PC-3 (cell line): ENCODE measurements around the gene RBM20. TPM values are rescaled to one million over a fixed set of nuclear protein-coding genes. Genes with fewer than 3 reads are reported as not detected.

ENCODE experiments used
- ATAC-seq: fragments of 200-7000 bp; cut with Tn5 transposase; 2 replicates; pipeline ENCODE4 v1.9.1; 2020; ENCODE audit warnings: mild to moderate bottlenecking, moderate library complexity
- BruUV-seq: library from RNA; stranded (reverse); fragments of 400-500 nt; replicated peaks from 2 replicates; lab custom pipeline; 2021; lab: Mats Ljungman, UMichigan
- CTCF ChIA-PET: fragments of 300-600 bp; sonication (Branson Sonifier 250); formaldehyde crosslinking; loops from one replicate; lab custom pipeline; 2022; ENCODE audit warnings: antibody characterized with exemption; lab: Charles Lee
- POLR2A ChIA-PET: fragments of 300-600 bp; sonication (Branson Sonifier 250); formaldehyde crosslinking; loops from one replicate; lab custom pipeline; 2022; ENCODE audit warnings: antibody characterized with exemption; ENCODE audit not compliant: unreplicated experiment; lab: Charles Lee
- DNase-seq: peaks from one replicate; pipeline ENCODE4 v3.0.0-alpha.2; 2015
- H2AFZ ChIP-seq: fragments of 300-600 bp; sonication (generic); 2 replicates; pipeline ENCODE4 v1.6.0; 2016; ENCODE audit warnings: antibody characterized with exemption, low read length
- H3F3A ChIP-seq: fragments of 300-600 bp; sonication (generic); one replicate; pipeline ENCODE4 v1.6.0; 2017; ENCODE audit warnings: antibody characterized with exemption, low read length, control low read depth, mild to moderate bottlenecking; ENCODE audit not compliant: unreplicated experiment
- H3K27ac ChIP-seq: fragments of 300-600 bp; sonication (generic); 2 replicates; pipeline ENCODE4 v1.5.1; 2016; ENCODE audit warnings: mild to moderate bottlenecking, low read length
- H3K27me3 ChIP-seq: fragments of 300-600 bp; sonication (generic); 2 replicates; pipeline ENCODE4 v1.6.1; 2016; ENCODE audit warnings: low read length, mixed read lengths
- H3K36me3 ChIP-seq: fragments of 300-600 bp; sonication (generic); 2 replicates; pipeline ENCODE4 v1.6.1; 2016; ENCODE audit warnings: low read depth, mixed run types, low read length, mixed read lengths
- H3K4me1 ChIP-seq: fragments of 300-600 bp; sonication (generic); 2 replicates; pipeline ENCODE4 v1.5.1; 2016; ENCODE audit warnings: low read length; ENCODE audit not compliant: insufficient read depth
- H3K4me2 ChIP-seq: fragments of 300-600 bp; sonication (generic); 2 replicates; pipeline ENCODE4 v1.6.0; 2016; ENCODE audit warnings: low read length
- H3K4me3 ChIP-seq: fragments of 300-600 bp; sonication (generic); 2 replicates; pipeline ENCODE4 v1.5.1; 2016; ENCODE audit warnings: mild to moderate bottlenecking, low read length, mixed read lengths
- H3K79me2 ChIP-seq: fragments of 300-600 bp; sonication (generic); 2 replicates; pipeline ENCODE4 v1.6.1; 2017; ENCODE audit warnings: low read length, mixed read lengths
- H3K9ac ChIP-seq: fragments of 300-600 bp; sonication (generic); 2 replicates; pipeline ENCODE4 v1.6.0; 2016; ENCODE audit warnings: mild to moderate bottlenecking, low read length
- H3K9me2 ChIP-seq: fragments of 300-600 bp; sonication (generic); replicated peaks from 2 replicates; pipeline ENCODE4 v1.6.1; 2016; ENCODE audit warnings: mixed run types, low read length, mixed read lengths
- H3K9me3 ChIP-seq: fragments of 300-600 bp; sonication (generic); 2 replicates; pipeline ENCODE4 v1.6.1; 2016; ENCODE audit warnings: low read length, mixed read lengths
- H4K20me1 ChIP-seq: fragments of 300-600 bp; sonication (generic); 2 replicates; pipeline ENCODE4 v1.6.1; 2016; ENCODE audit warnings: low read length, mixed read lengths
- EZH2 ChIP-seq: fragments of 300-600 bp; sonication (generic); IDR thresholded peaks from one replicate; pipeline ENCODE4 v1.6.1; 2017; ENCODE audit warnings: antibody characterized with exemption, mild to moderate bottlenecking, low read length; ENCODE audit not compliant: unreplicated experiment
- EZH2phosphoT487 ChIP-seq: fragments of 300-600 bp; sonication (generic); IDR thresholded peaks from 2 replicates; pipeline ENCODE4 v1.6.1; 2018; ENCODE audit warnings: mild to moderate bottlenecking, antibody characterized with exemption, low read length, borderline replicate concordance
- intact Hi-C: fragments of 100-400 bp; cut with micrococcal nuclease; formaldehyde crosslinking; loops from 2 replicates; pipeline ENCODE4 v1.9.0; 2023
- total RNA-seq: library from RNA; depleted of rRNA; stranded (reverse); fragments of >200 nt; gene quantifications from 2 replicates; pipeline ENCODE4 v1.2.3, GENCODE V29; 2014
- TF ChIP-seq, protein P1 (sequence below): fragments of 300-600 bp; sonication (generic); conservative IDR thresholded peaks from 2 replicates; pipeline ENCODE4 v1.5.1; 2017; ENCODE audit warnings: antibody characterized with exemption, low read depth, mild to moderate bottlenecking, low read length

Gene RBM20
- total RNA-seq, 1 experiment from 2014 or later = 0.40 TPM

DNA sequence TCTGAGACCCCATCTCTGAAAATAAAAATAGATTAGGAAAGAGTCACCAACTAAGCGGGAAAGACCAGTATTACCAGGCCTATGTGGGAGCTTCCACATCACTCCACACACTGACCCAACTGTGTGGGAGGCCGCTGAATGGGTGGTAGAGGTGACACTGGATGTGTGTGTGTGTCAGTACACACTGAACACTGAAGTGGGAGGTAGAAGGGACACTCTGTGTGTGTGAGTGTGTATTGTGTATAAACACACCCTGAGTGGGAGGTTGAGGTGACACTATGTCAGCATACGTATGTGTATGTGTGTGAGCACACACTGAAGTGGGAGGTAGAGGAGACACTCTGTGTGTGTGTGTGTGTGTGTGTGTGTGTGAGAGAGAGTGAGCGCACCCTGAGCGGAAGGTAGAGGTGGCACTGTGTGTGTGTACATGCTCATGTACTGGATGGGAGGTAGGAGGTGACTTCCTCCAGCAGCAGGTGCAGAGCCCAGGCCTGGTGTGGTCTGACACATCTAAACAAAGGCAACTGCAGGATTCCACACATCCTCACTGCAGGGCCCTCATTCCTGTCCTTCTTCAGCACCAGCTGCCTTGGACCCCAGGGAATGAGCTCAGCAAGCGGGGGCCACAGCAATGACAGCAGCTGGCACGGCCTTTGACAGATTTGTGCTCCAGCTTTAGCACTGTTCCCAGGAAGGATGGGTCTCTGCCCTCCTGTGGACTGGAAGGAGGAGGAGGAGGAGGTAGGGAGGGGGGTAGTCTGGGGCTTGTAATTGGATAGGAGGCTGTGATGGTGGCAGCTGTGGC is 26.5 kb upstream of the RBM20 start:
- POLR2A ChIA-PET = no interaction called here

DNA sequence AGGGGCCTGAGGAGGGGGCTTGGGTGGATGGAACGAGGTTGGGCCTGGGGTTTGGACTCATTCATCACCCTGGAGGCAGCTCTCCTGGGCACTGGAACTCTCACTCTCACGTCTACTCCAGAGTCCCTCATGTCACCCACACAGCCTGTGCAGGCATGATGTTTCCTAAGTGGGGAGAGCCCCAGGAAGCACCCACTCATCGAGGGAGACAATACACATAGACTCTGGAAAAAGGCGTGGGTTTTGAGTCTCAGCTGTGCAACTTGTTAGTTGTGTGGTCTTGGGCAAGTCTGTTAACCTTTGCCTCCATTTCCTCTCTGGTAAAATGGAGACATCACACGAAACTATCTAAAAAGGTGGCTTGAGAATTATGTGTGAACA is 25.9 kb upstream of the RBM20 start:
- H3K27ac ChIP-seq = no peak overlapping the region
- H3K4me2 ChIP-seq = no peak overlapping the region
- no peak overlapping the region for H3K9ac ChIP-seq
- no peaks in the 10 kb centered on the region for H3K4me1 ChIP-seq
- H3K9me2 ChIP-seq = no peaks in the 10 kb centered on the region
- no peaks in the 10 kb centered on the region for H4K20me1 ChIP-seq
- H3F3A ChIP-seq = no peaks in the 10 kb centered on the region
- intact Hi-C loops = no loop called here
- BruUV-seq = no TSS peak
- no peaks in the 10 kb centered on the region for H3K27me3 ChIP-seq
- no peak overlapping the region for H2AFZ ChIP-seq
- H3K9me3 ChIP-seq = no peaks in the 10 kb centered on the region
- ChIA-PET POLR2A (no interaction called here), CTCF (no interaction called here)
- no peak for DNase-seq
- no peak overlapping the region for H3K4me3 ChIP-seq
- no peaks in the 10 kb centered on the region for H3K36me3 ChIP-seq
- no peaks in the 10 kb centered on the region for H3K79me2 ChIP-seq
- TF ChIP-seq EZH2phosphoT487 (no peak), EZH2 (no peak)
- TF ChIP-seq, protein P1, sequence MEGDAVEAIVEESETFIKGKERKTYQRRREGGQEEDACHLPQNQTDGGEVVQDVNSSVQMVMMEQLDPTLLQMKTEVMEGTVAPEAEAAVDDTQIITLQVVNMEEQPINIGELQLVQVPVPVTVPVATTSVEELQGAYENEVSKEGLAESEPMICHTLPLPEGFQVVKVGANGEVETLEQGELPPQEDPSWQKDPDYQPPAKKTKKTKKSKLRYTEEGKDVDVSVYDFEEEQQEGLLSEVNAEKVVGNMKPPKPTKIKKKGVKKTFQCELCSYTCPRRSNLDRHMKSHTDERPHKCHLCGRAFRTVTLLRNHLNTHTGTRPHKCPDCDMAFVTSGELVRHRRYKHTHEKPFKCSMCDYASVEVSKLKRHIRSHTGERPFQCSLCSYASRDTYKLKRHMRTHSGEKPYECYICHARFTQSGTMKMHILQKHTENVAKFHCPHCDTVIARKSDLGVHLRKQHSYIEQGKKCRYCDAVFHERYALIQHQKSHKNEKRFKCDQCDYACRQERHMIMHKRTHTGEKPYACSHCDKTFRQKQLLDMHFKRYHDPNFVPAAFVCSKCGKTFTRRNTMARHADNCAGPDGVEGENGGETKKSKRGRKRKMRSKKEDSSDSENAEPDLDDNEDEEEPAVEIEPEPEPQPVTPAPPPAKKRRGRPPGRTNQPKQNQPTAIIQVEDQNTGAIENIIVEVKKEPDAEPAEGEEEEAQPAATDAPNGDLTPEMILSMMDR = no peak
- no peak for ATAC-seq

More for the DNA sequence above, 26.5 kb upstream of the RBM20 start:
- CTCF ChIA-PET = no interaction called here
- intact Hi-C loops = no loop called here
- H3K4me1 ChIP-seq = no peaks in the 10 kb centered on the region
- H3K27me3 ChIP-seq = no peaks in the 10 kb centered on the region
- H3K36me3 ChIP-seq = no peaks in the 10 kb centered on the region
- no peaks in the 10 kb centered on the region for H3K79me2 ChIP-seq
- no peak overlapping the region for H3K9ac ChIP-seq
- H3F3A ChIP-seq = no peaks in the 10 kb centered on the region
- BruUV-seq = no TSS peak
- no peak overlapping the region for H3K4me3 ChIP-seq
- H3K9me3 ChIP-seq = no peaks in the 10 kb centered on the region
- no peak overlapping the region for H3K27ac ChIP-seq
- TF ChIP-seq, protein P1 = no peak
- no peak for TF ChIP-seq EZH2
- H3K4me2 ChIP-seq = no peak overlapping the region
- no peak for DNase-seq
- no peak overlapping the region for H2AFZ ChIP-seq
- no peak for ATAC-seq
- H4K20me1 ChIP-seq = no peaks in the 10 kb centered on the region
- no peaks in the 10 kb centered on the region for H3K9me2 ChIP-seq
